MV-4-11 (cell line): ENCODE results near the gene SLC35A4.

ENCODE experiments used
- DNase-seq: peaks from one replicate; lab custom pipeline; 2025; lab: John Stamatoyannopoulos, UW

SLC35A4 gene, protein sequence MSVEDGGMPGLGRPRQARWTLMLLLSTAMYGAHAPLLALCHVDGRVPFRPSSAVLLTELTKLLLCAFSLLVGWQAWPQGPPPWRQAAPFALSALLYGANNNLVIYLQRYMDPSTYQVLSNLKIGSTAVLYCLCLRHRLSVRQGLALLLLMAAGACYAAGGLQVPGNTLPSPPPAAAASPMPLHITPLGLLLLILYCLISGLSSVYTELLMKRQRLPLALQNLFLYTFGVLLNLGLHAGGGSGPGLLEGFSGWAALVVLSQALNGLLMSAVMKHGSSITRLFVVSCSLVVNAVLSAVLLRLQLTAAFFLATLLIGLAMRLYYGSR

DNA sequence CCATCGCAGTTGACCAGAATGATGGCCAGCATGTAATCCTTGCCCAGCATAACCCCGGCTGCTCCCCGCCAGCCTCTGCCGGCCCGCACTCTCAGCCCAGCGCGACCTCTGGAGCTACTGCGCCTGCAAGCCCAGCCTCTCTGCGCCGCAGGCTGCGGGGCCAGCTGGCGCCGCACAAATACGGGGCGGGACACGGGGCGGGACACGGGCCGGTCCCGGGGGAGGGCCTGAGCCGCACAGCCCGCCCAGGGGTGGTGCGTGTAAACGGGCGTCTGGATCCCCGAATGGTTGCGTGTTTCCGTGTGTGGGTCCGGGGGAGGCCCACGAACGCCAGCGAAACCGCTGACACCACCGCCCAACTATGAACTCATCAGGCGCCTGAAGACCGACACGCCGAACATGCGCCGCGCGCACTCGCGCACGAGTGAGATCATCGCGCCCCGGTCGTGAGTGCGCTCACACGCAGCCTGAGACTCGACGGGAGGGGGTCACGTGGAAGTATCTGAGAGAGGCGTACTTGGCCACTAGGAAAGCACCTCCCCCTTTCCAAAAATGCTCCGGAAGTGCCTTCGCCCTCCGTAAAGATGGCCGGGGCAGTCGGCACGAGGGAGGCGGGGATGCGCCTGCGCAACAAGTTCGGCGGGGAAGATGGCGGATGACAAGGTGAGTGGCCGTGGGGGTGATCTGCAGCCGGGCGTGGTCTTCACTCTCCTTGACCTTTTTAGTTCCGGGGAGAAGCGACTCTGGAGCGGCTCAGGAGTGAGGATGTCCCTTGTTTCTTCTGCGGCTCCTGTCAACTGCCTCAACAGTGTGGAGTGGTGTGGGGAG lies at the start of gene SLC35A4, which contains the start of gene APBB3:
TSS of gene SLC35A4 (plus strand) at position 633 of the 828 bp plus-strand sequence. CDS start 2,342 bp downstream, outside the sequence.
TSS of gene APBB3 (minus strand) at position 403 of the 828 bp plus-strand sequence. CDS start at position 50, 353 bp downstream.
- peak; percentile 99 for DNase-seq

DNA sequence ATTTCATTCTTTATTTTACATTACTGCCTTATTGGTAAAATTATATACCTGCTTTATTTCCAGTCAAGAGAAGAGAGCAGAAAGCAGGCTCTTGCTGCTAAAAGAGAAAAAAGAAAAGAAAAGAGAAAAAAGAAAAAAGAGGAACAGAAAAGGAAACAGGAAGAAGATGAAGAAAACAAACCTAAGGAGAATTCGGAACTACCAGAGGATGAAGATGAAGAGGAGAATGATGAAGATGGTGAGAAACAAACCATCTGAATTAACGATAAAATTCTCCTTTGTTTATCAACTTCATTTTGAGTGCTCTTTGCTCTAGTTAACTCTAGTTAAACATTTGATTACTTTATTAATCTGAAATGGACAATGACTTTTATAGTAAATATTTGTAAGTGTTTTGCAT lies 40.6 kb upstream of the SLC35A4 start:
- DNase-seq: peak; percentile 13

DNA sequence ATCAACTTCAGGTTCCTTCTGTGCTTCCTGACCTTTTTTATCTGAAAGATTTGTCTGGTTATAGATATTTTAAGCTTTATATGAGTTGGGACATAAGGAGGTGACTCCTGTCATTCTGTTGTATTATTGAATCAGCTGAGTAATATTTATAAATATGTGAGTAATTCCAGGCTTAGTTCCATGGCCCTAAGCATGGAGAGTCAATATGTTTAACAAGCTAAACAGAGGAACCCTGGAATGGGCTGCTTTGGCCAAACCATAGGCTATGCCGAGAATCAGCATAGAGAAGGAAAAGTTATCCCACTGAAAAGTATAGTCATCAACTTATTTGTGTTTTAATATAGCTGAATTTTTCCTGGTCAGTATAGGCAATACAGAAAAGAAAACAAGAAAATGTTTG lies 24.4 kb upstream of the SLC35A4 start:
- DNase-seq: no peak

DNA sequence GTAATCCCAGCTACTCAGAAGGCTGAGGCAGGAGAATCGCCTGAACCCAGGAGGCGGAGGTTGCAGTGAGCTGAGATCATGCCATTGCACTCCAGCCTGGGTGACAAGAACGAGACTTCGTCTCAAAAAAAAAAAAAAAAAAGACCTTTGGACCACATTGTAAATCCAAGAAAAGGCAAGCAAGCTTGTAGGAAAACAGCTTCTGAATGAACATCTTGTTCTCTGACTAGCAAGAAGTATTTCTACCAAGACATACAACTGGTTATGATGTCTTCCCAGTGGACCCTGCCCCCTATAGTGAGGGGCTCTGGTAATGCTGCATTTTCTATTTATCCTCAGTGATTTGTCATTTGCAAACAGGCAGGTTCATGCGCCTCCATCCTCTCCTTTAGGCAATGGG lies 21.7 kb upstream of the SLC35A4 start:
- DNase-seq: no peak

DNA sequence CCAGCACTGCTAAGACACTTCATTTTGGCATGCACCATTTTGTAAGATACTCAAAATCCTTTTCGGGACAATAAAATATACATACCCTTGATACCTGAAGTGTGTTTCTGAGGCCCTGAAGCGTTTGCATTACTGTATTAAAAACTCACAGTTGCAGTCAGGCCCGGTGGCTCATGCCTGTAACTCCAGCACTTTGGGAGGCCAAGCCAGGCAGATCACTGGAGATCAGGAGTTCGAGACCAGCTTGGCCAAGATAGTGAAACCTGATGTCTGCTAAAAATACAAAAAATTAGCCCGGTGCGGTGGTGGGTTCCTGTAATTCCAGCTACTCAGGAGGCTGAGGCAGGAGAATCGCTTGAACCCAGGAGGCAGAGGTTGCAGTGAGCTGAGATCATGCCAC lies 19.6 kb upstream of the SLC35A4 start:
- no peak for DNase-seq

DNA sequence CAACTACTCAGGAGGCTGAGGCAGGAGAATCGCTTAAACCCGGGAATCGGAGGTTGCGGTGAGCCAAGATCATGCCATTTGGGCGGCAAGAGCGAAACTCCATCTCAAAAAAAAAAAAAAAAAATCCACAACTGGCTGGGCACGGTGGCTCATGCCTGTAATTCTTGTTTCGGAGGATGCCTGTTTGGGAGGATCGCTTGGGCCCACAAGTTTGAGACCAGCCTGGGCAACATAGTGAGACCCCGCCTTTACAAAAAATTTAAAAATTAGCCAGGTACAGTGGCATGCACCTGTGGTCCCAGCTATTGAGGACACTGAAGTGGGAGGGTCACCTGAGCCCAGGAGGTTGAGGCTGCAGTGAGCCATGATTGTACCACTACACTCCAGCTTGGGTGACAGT lies 19.0 kb upstream of the SLC35A4 start:
- DNase-seq: no peak

DNA sequence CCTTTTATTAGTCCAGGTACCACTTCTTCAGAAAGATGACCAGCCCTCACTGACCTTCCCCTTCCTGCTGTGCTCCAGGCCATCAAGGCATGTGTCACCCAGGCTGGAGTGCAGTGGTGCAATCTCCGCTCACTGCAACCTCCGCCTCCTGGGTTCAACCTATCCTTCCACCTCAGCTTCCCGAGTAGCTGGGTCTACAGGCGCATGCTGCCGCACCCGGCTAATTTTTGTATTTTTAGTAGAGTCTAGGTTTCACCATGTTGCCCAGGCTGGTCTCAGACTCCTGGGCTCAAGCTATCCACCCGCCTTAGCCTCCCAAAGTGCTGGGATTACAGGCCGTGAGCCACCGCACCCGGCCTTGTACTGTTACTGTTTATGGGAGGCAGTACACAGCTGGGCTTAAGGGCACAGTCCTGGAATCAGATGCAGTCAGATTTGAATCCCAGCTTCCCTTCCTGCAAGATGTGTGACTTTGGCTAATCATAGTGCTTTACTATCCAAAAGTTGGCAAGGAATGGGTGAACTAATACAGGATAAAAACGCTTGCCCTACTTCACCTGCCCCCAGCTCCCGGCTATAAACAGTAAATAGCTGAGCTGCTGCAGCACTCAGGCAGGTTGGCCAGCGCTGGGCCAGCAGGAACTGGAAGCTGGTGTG lies 17.6 kb upstream of the SLC35A4 start:
- peak; percentile 10 for DNase-seq

DNA sequence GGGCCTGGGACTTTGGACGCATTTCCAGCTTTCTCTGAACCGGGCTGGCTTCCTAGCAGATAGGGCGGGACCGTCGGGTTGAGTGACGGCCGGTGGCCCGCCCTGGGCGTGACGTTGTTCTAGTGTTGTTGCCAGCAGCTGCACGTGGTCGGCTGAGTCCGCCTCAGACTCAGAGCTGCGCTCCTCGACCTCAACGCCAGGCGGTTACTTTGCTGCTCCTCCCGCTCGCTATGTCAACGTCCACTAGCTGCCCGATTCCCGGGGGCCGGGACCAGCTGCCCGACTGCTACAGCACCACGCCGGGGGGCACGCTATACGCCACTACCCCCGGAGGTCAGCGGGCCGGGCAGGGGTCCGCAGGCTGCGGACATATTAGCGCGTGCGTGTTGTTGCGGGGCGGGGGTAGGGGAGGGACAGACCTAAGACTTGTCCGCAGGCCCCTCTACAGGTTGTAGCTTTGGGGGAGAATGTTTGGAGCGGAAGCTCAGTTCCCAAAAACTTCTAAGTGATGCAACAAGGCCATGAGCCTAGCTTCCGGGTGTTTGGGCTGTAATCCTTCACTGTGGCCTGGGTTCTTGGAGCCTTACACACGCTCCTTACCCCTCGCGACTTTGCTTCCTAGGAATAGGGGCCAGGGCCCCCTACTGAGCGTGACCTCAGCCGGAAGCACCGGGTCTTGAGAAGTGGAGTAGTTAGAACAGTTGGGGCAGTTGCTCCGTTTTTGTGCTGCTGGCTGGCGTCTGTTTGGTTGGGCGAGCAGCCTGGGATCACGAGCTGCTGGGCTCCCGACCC lies 16.9 kb upstream of the SLC35A4 start, which contains the start of gene EIF4EBP3:
TSS of gene EIF4EBP3 (plus strand) at position 155 of the 792 bp plus-strand sequence. CDS start at position 231, 76 bp downstream.
- DNase-seq: peak; percentile 91

DNA sequence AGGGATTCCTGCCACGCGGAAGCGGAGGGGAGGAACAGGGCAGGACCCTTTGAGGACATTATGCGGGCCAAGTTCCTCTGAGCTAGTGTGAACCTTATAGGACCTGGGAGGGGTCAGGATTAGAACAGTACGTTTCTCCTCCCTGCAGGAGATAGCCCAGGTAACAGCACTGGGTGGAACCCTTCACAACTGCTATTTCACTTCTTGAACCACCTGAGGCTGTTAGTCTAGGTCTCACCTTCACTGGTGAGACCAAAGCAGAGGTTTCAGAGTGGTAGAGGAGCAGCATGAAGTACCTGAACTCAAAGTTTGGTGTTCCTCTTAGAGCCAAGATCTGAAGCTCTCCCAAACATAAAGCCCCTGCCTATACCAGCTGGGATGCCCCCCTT lies 16.3 kb upstream of the SLC35A4 start:
- DNase-seq: no peak

DNA sequence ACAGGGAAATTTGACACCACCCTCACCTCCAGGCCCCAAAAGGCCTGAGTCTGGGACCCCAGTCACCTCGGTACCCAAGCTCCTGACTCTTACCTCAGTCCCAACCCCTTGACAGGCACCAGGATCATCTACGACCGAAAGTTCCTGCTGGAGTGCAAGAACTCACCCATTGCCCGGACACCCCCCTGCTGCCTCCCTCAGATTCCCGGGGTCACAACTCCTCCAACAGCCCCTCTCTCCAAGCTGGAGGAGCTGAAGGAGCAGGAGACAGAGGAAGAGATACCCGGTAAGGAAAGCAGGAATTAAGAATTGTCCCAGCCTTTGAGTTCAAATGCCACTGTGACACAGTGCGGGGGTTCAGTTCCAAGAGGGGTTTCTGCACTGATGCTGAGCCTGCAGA lies 15.8 kb upstream of the SLC35A4 start:
- DNase-seq: no peak

DNA sequence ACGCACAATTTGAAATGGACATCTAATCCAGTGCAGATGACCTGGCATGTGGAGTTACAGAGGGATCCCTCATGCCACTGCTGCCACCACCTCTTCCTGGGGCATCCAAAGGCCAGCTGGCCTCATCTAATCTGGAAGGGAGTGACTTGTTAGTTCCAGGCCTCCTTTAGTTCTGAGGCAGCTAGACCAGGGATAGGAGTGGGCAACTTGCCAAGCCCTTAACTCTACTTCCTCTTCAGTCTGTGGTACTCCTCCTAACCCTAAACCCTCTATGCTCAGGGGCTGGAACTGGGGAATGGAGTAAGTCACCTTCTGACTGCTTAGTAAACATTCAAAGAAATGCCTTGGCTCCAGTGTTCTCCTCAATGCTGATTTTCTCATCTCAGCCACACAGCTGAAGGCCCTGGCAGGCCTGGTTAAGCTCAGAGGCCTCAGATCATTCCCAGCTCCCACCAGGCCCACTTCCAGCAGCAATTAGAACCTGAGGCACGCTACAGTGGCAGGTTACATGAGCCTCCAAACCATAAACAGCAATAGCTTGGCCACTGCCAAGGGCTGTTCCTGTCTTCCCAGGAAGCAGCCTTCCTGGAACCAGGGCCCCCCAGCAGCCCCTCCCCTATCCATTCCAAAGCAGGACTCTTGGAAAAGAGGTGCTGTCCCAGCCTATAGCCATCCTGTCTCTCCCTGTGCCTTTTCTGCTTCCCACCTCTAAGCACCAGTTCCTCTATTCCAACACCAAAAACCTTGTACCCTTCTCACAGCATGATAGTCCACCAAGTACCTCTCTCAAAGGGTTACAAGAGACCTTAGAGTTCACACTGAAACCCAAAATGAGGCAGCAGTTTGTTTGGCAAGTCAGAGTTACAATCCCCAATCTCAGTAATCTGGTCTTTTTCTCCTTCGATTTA lies 15.1 kb upstream of the SLC35A4 start:
- DNase-seq: peak; percentile 95

DNA sequence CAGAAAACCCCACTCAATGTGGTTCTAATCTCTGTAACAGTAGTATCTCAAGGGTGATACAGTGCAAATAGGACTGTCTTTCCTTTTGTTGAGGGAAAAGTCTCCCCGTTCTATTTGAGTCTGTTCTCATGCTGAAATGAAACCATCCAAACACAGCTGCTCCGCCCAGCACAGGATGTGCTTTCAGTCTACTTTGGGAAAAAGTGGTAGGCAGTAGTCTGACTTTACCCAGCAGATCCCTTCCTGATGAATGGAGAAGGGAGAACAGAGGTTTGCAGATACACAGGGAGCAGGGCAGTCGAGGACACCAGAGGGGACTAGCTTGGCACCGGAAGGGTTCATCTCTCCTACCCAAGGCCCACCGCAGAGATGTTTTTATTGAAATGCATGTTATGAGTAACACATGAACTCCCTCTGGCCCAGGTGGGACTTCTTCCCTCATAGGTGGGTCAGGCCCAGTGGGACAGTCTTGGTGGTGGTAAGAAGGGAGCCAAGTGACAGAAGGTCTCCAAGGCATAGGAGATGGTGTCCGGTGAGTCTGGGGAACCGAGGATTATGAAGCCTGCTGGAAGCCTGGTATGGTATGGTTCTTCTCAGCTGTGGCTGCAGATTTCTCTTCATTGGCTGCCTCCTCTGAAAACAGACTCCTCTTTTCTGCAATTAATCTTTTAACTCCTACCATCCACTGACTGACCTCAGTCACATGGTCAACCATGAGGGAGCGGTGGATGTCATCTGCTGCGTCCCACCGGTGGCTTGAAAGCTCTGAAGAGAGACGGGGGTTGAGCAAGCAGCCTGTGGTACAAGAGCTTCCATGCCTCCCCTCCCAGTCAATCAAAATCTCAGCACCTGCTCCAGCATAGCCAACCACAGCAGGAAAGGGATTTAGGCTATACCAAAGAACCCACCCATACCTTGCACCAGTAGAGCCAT lies 14.2 kb upstream of the SLC35A4 start:
- no peak for DNase-seq

DNA sequence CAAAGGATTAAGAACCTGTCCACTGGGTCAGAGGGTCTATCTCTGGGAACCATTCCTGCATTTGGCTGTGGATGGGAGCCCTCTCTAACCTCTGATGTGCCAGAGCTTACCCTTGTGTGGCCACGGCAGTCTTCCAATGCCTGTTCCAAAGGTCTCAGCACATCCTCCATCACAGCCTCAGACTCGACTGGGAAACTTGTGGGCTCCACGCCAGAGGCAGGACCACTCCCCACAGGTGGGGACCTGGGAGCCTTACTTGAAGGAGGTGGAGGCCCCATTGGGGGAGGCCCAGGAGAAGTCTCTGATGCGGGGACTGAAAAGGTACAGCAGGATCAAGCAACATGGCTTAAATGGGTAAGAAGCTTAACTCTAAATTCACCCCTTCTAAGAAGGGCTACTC lies 12.8 kb upstream of the SLC35A4 start:
- no peak for DNase-seq

DNA sequence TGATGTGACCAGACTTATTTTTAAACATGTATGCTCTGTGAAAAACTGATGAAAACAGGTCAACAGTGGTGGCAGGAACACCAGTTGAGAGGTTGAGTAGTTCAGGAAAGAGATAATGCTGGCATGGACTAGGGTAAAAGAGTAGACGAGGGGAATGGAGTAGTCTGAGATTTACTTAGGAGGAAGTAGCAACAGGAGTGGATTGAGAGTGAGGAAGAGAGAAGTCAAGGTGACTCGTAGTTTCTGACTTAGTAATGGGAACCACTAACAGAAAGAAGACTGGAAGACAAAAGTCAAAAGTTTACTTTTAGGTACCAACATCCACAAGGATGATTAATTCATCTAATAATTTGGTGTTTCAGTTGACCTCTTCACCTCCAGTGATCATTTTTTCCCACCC lies 11.0 kb upstream of the SLC35A4 start:
- peak; percentile 75 for DNase-seq

DNA sequence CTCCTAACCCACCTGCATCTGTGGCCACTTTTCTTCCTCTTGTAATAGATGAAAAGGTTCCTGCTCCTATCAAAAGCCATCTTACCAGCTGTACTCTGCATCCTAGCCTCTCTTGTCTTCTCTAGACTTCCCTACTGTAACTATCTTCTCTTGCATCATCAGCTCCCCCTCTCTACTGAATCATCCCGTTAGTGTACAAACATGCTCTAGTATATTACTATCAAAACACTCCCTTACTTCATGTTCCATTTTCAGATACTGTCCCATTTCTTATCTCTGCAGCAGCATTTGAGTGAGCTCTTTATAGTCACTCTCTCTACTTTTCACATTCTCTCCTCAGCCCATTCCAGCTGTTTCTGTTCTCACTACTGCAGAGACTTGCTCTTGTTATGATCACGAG lies 10.2 kb upstream of the SLC35A4 start:
- DNase-seq: peak; percentile 43

DNA sequence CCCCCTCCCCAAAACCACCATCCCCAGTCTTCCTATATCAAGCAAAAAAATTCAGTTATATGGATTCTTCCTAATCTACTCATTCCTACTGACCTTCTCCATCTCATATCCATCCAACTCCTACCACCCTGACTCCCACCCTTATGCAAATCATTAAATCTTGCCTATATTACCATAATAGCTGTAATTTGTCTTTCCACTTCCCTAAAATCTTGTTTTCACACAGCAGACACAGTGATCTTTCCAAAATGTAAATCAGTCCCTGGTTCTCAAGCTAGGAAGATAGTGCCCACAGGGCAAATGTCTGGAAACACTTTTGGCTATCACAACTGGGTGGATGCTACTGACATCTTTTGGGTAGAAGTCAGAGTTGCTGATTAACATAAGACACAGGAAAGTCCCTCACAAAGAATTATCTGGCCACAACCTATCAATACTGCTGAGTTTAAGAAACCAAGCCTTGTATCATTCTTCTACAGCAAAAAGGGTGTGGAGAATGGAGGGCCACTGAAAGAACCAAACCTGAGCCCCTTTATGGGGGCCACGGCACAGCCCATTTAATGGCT lies 8.8 kb upstream of the SLC35A4 start:
- DNase-seq: no peak

DNA sequence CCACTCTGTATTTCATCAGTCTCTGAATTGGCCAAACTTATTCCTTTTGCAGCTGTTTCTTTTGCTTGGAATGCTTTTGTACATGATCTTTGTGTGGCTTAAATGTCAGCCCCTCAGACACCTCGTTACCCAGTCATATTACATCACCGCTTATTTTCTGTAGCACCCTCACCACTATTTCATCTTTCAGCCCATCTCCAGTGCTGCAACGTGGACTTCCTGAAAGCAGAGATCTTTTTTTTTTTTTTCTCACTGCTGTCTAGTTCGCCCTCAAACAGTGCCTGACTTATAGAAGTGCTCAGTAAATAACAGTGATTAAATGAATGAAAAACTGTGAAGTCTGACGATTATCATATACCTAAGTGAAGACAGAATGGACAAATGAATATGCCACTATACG lies 8.2 kb upstream of the SLC35A4 start:
- DNase-seq: peak; percentile 54

DNA sequence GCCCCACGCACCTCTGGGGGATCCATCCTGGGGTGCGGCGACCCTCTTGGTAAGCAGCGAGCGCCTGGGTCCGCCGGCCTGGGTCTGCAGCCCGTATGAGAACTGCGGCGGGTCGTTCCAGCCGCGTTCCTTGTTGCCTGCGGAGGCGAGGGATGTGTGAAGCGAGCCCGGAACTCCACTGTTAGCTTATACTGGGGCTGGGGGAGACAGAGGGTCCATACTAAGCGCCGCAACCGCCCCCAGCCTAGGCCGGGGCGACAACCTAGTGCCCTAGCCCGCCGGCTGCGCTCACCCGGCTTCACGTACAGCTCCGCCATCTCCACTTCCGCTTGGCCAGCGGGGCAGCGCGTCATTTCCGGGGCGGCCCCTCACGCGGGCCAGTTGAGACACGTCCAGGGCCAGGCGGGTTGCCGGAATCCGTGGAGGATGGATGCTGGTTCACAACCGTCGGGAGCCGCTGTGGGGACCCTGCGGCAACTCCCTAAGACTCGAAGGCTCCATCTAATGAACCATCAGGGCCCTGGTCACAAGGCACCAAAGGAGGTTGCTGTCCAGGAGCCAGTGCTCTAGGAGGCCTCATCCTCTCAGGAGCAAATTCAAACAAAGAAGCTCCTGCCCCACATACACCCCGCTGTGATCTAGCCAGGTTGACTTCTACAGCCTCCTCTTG lies 7.4 kb upstream of the SLC35A4 start, which contains the start of gene SRA1:
TSS of gene SRA1 (minus strand) at position 338 of the 670 bp plus-strand sequence. CDS start at position 317, 21 bp downstream.
- DNase-seq: peak; percentile 84
